GM19455 (cell line): ENCODE data around the gene SMCR8.
"Not testable (repeated sequence)": the region's sequence is repeated elsewhere in the genome, so short reads cannot be mapped to it uniquely, and the experiment has no call there.

Experiments used
- ATAC-seq: cut with Tn5 transposase; IDR thresholded peaks from one replicate; pipeline ENCODE4 v1.9.1; 2021; ENCODE audit not compliant: unreplicated experiment

Gene SMCR8

GRCh38 chr17:18360518-18360917 is 45.4 kb downstream of the SMCR8 start:
- ATAC-seq, result no peak

GRCh38 chr17:18361837-18362697 is 47.0 kb downstream of the SMCR8 start:
- no peak for ATAC-seq

- ATAC-seq, result peak; percentile 4
Measured at GRCh38 chr17:18362698-18363100, 47.6 kb downstream of the SMCR8 start.

- peak; percentile 90 for ATAC-seq
Measured at GRCh38 chr17:18363101-18364049, 48.3 kb downstream of the SMCR8 start, which contains the start of gene SHMT1. Gene SHMT1 (minus strand): TSS chr17:18363550. CDS start chr17:18355981, 7,569 bp downstream.

- ATAC-seq, result no peak
Measured at GRCh38 chr17:18364166-18364565, 49.1 kb downstream of the SMCR8 start.

- ATAC-seq, result no peak
Measured at GRCh38 chr17:18368946-18369345, 53.9 kb downstream of the SMCR8 start.

- ATAC-seq, result no peak
Measured at GRCh38 chr17:18370761-18371160, 55.7 kb downstream of the SMCR8 start.

- ATAC-seq, result no peak
Measured at GRCh38 chr17:18371455-18371854, 56.4 kb downstream of the SMCR8 start.

- ATAC-seq, result not testable (repeated sequence)
Measured at GRCh38 chr17:18373181-18373580, 58.1 kb downstream of the SMCR8 start.

- no peak for ATAC-seq
Measured at GRCh38 chr17:18374216-18374615, 59.1 kb downstream of the SMCR8 start.
